Measurements from ENCODE around the gene GRM5. TPM values are rescaled to one million over a fixed set of nuclear protein-coding genes. Genes with fewer than 3 reads are reported as not detected.

GRM5 gene
- total and polyA plus RNA-seq, 2 donors (not counting 1 experiment from before 2014, with no cell fraction given), result not detected

DNA sequence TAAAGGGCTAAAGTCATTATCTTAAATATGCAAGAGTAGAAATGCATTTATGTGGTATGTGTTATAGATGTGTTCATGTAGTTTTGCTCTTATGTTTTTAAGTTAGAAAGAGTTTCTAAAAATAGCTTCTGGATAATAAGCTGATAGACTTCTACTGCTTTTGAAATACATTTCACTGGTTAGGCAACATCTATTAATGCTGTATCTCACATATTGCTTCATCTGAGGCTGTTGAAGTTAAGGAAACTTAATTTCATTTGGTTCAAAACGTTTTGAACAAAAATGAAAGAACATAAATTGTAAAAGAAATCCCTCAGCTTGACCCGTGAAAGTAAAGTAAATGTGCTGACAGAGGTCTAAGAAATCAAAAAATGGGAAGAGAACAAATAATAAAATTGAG, 564.2 kb downstream of the GRM5 start:
- WGBS (ENCODE audit: insufficient coverage), result 50% methylated on average over 2 of the region's 2 CpGs
- Mint-ChIP-seq H3K27ac (no peak overlapping the region), H3K27me3 (peaks cover 27% of the 10 kb centered on the region), H3K4me3 (no peak overlapping the region), H3K9me3 (ENCODE audit: insufficient read depth) (no peaks in the 10 kb centered on the region), H3K4me1 (no peaks in the 10 kb centered on the region)
- no peak overlapping the region for H3K4me2 ChIP-seq (replicated peaks; ENCODE audit: low read depth, low read length, poor library complexity, severe bottlenecking)
- DNase-seq (no peak), ATAC-seq (ENCODE audit: low read depth) (no peak)
- H3K4me1 ChIP-seq (ENCODE audit: control insufficient read depth in 2 of 2, insufficient read depth in 2 of 2, low read length in 2 of 2), result no peaks in the 10 kb centered on the region
- no peak overlapping the region for H2AFZ ChIP-seq (ENCODE audit: insufficient read depth, low read depth, low read length, poor library complexity, severe bottlenecking)
- H3K36me3 ChIP-seq (replicated peaks in 1 of 2; ENCODE audit: control extremely low read depth in 1 of 2, control insufficient read depth in 1 of 2, extremely low read depth in 1 of 2, insufficient read depth in 2 of 2, low read length in 1 of 2), result no peaks in the 10 kb centered on the region
- H3K9me3 ChIP-seq (ENCODE audit: control extremely low read depth in 1 of 3, control insufficient read depth in 2 of 3, insufficient read depth in 1 of 3, low read length in 2 of 3), result peaks cover 0 to 2% (median 0%) of the 10 kb centered on the region in 3 donors
- no peaks in the 10 kb centered on the region for H3K79me2 ChIP-seq (ENCODE audit: control insufficient read depth, insufficient read depth, low read length)
- TF ChIP-seq EZH2 (IDR thresholded peaks at IDR 0.05; ENCODE audit: borderline replicate concordance, insufficient read depth, low read depth, low read length, poor library complexity, severe bottlenecking) (no peak), CTCF (IDR thresholded peaks at IDR 0.05) (no peak)
- H4K20me1 ChIP-seq (ENCODE audit: control insufficient read depth, insufficient read depth, low read length, poor library complexity, severe bottlenecking), result no peaks in the 10 kb centered on the region
- no peak overlapping the region for H3K27ac ChIP-seq (ENCODE audit: low read length in 2 of 2)
- intact Hi-C loops (cut with micrococcal nuclease), result no loop called here
- no peak overlapping the region for H3K9ac ChIP-seq (ENCODE audit: low read length)
- POLR2A ChIA-PET, result no interaction called here
- H3K4me3 ChIP-seq (ENCODE audit: control extremely low read depth in 1 of 5, extremely low read depth in 1 of 5, insufficient read depth in 1 of 5, low read depth in 2 of 5, low read length in 4 of 5), result no peak overlapping the region
- H3K27me3 ChIP-seq (replicated peaks in 1 of 4; ENCODE audit: control extremely low read depth in 1 of 4, control insufficient read depth in 3 of 4, insufficient read depth in 4 of 4, low read length in 3 of 4), result no peaks in the 10 kb centered on the region
- CTCF ChIA-PET, result no interaction called here

GRCh38 chr11:88495836-88496235, 569.9 kb downstream of the GRM5 start:
- no peak overlapping the region for H3K4me3 ChIP-seq (ENCODE audit: control extremely low read depth in 1 of 5, extremely low read depth in 1 of 5, insufficient read depth in 1 of 5, low read depth in 2 of 5, low read length in 4 of 5)
- DNase-seq, result no peak
- no peak overlapping the region for H3K4me2 ChIP-seq (replicated peaks; ENCODE audit: low read depth, low read length, poor library complexity, severe bottlenecking)
- no peak overlapping the region for H2AFZ ChIP-seq (ENCODE audit: insufficient read depth, low read depth, low read length, poor library complexity, severe bottlenecking)
- H3K27ac Mint-ChIP-seq, result no peak overlapping the region
- H3K27me3 ChIP-seq (replicated peaks in 1 of 4; ENCODE audit: control extremely low read depth in 1 of 4, control insufficient read depth in 3 of 4, insufficient read depth in 4 of 4, low read length in 3 of 4), result no peaks in the 10 kb centered on the region
- no peaks in the 10 kb centered on the region for H3K9me3 Mint-ChIP-seq (ENCODE audit: insufficient read depth)
- no peaks in the 10 kb centered on the region for H3K79me2 ChIP-seq (ENCODE audit: control insufficient read depth, insufficient read depth, low read length)
- ChIA-PET CTCF (no interaction called here), POLR2A (no interaction called here)
- no peaks in the 10 kb centered on the region for H3K4me1 ChIP-seq (ENCODE audit: control insufficient read depth in 2 of 2, insufficient read depth in 2 of 2, low read length in 2 of 2)
- H3K27me3 Mint-ChIP-seq, result peaks cover 1% of the 10 kb centered on the region
- no peak overlapping the region for H3K27ac ChIP-seq (ENCODE audit: low read length in 2 of 2)
- no peaks in the 10 kb centered on the region for H3K36me3 ChIP-seq (replicated peaks in 1 of 2; ENCODE audit: control extremely low read depth in 1 of 2, control insufficient read depth in 1 of 2, extremely low read depth in 1 of 2, insufficient read depth in 2 of 2, low read length in 1 of 2)
- no peak overlapping the region for H3K9ac ChIP-seq (ENCODE audit: low read length)
- WGBS (ENCODE audit: insufficient coverage), result 83% methylated on average over 1 of the region's 2 CpGs
- intact Hi-C loops (cut with micrococcal nuclease), result no loop called here
- TF ChIP-seq EZH2 (IDR thresholded peaks at IDR 0.05; ENCODE audit: borderline replicate concordance, insufficient read depth, low read depth, low read length, poor library complexity, severe bottlenecking) (no peak), CTCF (IDR thresholded peaks at IDR 0.05) (no peak)
- no peak overlapping the region for H3K4me3 Mint-ChIP-seq
- no peak for ATAC-seq (ENCODE audit: low read depth)
- H3K4me1 Mint-ChIP-seq, result no peaks in the 10 kb centered on the region
- H4K20me1 ChIP-seq (ENCODE audit: control insufficient read depth, insufficient read depth, low read length, poor library complexity, severe bottlenecking), result no peaks in the 10 kb centered on the region
- H3K9me3 ChIP-seq (ENCODE audit: control extremely low read depth in 1 of 3, control insufficient read depth in 2 of 3, insufficient read depth in 1 of 3, low read length in 2 of 3), result peaks cover 0 to 2% (median 0%) of the 10 kb centered on the region in 3 donors
